Osteoblast (primary cell): ENCODE measurements around the gene LLCFC1. TPM values are rescaled to one million over a fixed set of nuclear protein-coding genes. Genes with fewer than 3 reads are reported as not detected.

Source experiments
- DNase-seq: peaks from one replicate; pipeline ENCODE4 v3.0.0; 2011; ENCODE audit warnings: low spot score, mixed read lengths; ENCODE audit not compliant: insufficient read length; ENCODE audit errors: missing footprints
- H2AFZ ChIP-seq: 2 replicates; pipeline ENCODE4 v1.6.0; 2011; ENCODE audit warnings: mild to moderate bottlenecking, low read length
- H3K27ac ChIP-seq: 2 replicates; pipeline ENCODE4 v1.5.1; 2011; ENCODE audit warnings: mild to moderate bottlenecking, low read depth, low read length, moderate library complexity
- H3K27me3 ChIP-seq: 2 replicates; pipeline ENCODE4 v1.6.0; 2012; ENCODE audit warnings: mild to moderate bottlenecking, control low read depth, inconsistent platforms, low read length, moderate library complexity; ENCODE audit not compliant: insufficient read depth
- H3K36me3 ChIP-seq: 2 replicates; pipeline ENCODE4 v1.5.1; 2011; ENCODE audit warnings: mild to moderate bottlenecking, low read length, control low read depth, moderate library complexity; ENCODE audit not compliant: insufficient read depth
- H3K4me1 ChIP-seq: 2 replicates; pipeline ENCODE4 v1.5.1; 2011; ENCODE audit warnings: mild to moderate bottlenecking, low read length, control low read depth, moderate library complexity; ENCODE audit not compliant: insufficient read depth
- H3K4me2 ChIP-seq: 2 replicates; pipeline ENCODE4 v1.6.0; 2011; ENCODE audit warnings: mild to moderate bottlenecking, low read length; ENCODE audit not compliant: insufficient read depth
- H3K4me3 ChIP-seq: fragments of 200-600 bp; sonication (generic); 3 replicates; pipeline ENCODE4 v1.5.1; 2012; ENCODE audit warnings: mild to moderate bottlenecking, low read length, inconsistent platforms; ENCODE audit not compliant: insufficient read depth
- H3K79me2 ChIP-seq: 2 replicates; pipeline ENCODE4 v1.6.0; 2012; ENCODE audit warnings: mild to moderate bottlenecking, low read length, control low read depth, inconsistent platforms; ENCODE audit not compliant: insufficient read depth
- H3K9me3 ChIP-seq: 2 replicates; pipeline ENCODE4 v1.5.1; 2011; ENCODE audit warnings: low read depth, low read length, control low read depth
- H4K20me1 ChIP-seq: 2 replicates; pipeline ENCODE4 v1.6.0; 2012; ENCODE audit warnings: mild to moderate bottlenecking, low read length, control low read depth; ENCODE audit not compliant: insufficient read depth
- CTCF ChIP-seq: IDR thresholded peaks from 2 replicates; pipeline ENCODE4 v1.5.1; 2011; ENCODE audit warnings: mild to moderate bottlenecking, low read depth, low read length, moderate library complexity; ENCODE audit errors: extremely low read depth
- total RNA-seq: library from RNA; depleted of rRNA; stranded (reverse); fragments of >200 nt; gene quantifications from 2 replicates; pipeline ENCODE4 v1.2.3, GENCODE V29; 2012

The LLCFC1 gene
- total RNA-seq, 1 donor: not detected

- DNase-seq: no peak
- H3K4me3 ChIP-seq: no peak overlapping the region
- H3K27me3 ChIP-seq: no peaks in the 10 kb centered on the region
- TF ChIP-seq CTCF: no peak
- H3K36me3 ChIP-seq: no peaks in the 10 kb centered on the region
- no peaks in the 10 kb centered on the region for H4K20me1 ChIP-seq
- no peaks in the 10 kb centered on the region for H3K9me3 ChIP-seq
- no peak overlapping the region for H3K27ac ChIP-seq
- no peak overlapping the region for H2AFZ ChIP-seq
- no peaks in the 10 kb centered on the region for H3K79me2 ChIP-seq
- no peak overlapping the region for H3K4me2 ChIP-seq
- H3K4me1 ChIP-seq: no peaks in the 10 kb centered on the region
These were observed 37.6 kb upstream of the LLCFC1 start for GRCh38 chr7:142901426-142902259.

- Histone ChIP-seq H4K20me1 (no peaks in the 10 kb centered on the region), H3K27me3 (no peaks in the 10 kb centered on the region), H3K9me3 (no peaks in the 10 kb centered on the region), H3K4me1 (no peaks in the 10 kb centered on the region), H3K36me3 (no peaks in the 10 kb centered on the region), H3K79me2 (no peaks in the 10 kb centered on the region), H2AFZ (no peak overlapping the region), H3K4me2 (no peak overlapping the region), H3K4me3 (no peak overlapping the region), H3K27ac (no peak overlapping the region)
- TF ChIP-seq CTCF: no peak
- DNase-seq: no peak
These were observed 35.2 kb upstream of the LLCFC1 start for GRCh38 chr7:142904128-142904527.

GRCh38 chr7:142905759-142906158 lies 33.5 kb upstream of the LLCFC1 start:
- Histone ChIP-seq H4K20me1 (no peaks in the 10 kb centered on the region), H3K27me3 (no peaks in the 10 kb centered on the region), H3K36me3 (no peaks in the 10 kb centered on the region), H3K4me2 (no peak overlapping the region), H3K27ac (no peak overlapping the region), H2AFZ (no peak overlapping the region), H3K79me2 (no peaks in the 10 kb centered on the region), H3K4me3 (no peak overlapping the region), H3K4me1 (no peaks in the 10 kb centered on the region), H3K9me3 (no peaks in the 10 kb centered on the region)
- no peak for DNase-seq
- TF ChIP-seq CTCF: no peak

GRCh38 chr7:142906643-142907042 lies 32.6 kb upstream of the LLCFC1 start:
- H3K27ac ChIP-seq: no peak overlapping the region
- no peaks in the 10 kb centered on the region for H3K9me3 ChIP-seq
- no peaks in the 10 kb centered on the region for H4K20me1 ChIP-seq
- H3K36me3 ChIP-seq: no peaks in the 10 kb centered on the region
- no peak for DNase-seq
- no peaks in the 10 kb centered on the region for H3K27me3 ChIP-seq
- H3K4me1 ChIP-seq: no peaks in the 10 kb centered on the region
- no peak overlapping the region for H3K4me2 ChIP-seq
- no peak overlapping the region for H2AFZ ChIP-seq
- no peak for TF ChIP-seq CTCF
- no peaks in the 10 kb centered on the region for H3K79me2 ChIP-seq
- H3K4me3 ChIP-seq: no peak overlapping the region
